ENCODE data around the gene RPL26. TPM values are rescaled to one million over a fixed set of nuclear protein-coding genes. Genes with fewer than 3 reads are reported as not detected.

The RPL26 gene
- total RNA-seq: 1,921 and 2,089 TPM in 2 replicates

GRCh38 chr17:8383143-8383822 lies at the start of gene RPL26:
Gene RPL26, minus strand, starts transcription at chr17:8383193. Its CDS starts 883 bp downstream, at chr17:8382310.
- Histone ChIP-seq H3K36me3 (ENCODE audit: insufficient read depth, low read length) (peaks cover 36% of the 10 kb centered on the region), H3K27me3 (ENCODE audit: insufficient read depth, low read length) (no peaks in the 10 kb centered on the region), H4K20me1 (ENCODE audit: insufficient read depth, low read length) (peaks cover 30% of the 10 kb centered on the region), H2AFZ (ENCODE audit: low read length) (peak within 1 kb of the TSS; percentile 72), H3K79me2 (ENCODE audit: insufficient read depth, low read length) (peaks cover 43% of the 10 kb centered on the region), H3K4me2 (ENCODE audit: insufficient read depth, low read length) (peak within 1 kb of the TSS; percentile 87), H3K4me1 (ENCODE audit: insufficient read depth, low read length) (peaks cover 34% of the 10 kb centered on the region), H3K27ac (ENCODE audit: low read depth, low read length) (peak within 1 kb of the TSS; percentile 72), H3K4me3 (ENCODE audit: insufficient read depth, low read length) (peak within 1 kb of the TSS; percentile 91), H3K9me3 (ENCODE audit: low read depth, low read length) (no peaks in the 10 kb centered on the region)
- peak; percentile 97 for DNase-seq (ENCODE audit: insufficient read length, low spot score, missing footprints)
- TF ChIP-seq, protein P1, sequence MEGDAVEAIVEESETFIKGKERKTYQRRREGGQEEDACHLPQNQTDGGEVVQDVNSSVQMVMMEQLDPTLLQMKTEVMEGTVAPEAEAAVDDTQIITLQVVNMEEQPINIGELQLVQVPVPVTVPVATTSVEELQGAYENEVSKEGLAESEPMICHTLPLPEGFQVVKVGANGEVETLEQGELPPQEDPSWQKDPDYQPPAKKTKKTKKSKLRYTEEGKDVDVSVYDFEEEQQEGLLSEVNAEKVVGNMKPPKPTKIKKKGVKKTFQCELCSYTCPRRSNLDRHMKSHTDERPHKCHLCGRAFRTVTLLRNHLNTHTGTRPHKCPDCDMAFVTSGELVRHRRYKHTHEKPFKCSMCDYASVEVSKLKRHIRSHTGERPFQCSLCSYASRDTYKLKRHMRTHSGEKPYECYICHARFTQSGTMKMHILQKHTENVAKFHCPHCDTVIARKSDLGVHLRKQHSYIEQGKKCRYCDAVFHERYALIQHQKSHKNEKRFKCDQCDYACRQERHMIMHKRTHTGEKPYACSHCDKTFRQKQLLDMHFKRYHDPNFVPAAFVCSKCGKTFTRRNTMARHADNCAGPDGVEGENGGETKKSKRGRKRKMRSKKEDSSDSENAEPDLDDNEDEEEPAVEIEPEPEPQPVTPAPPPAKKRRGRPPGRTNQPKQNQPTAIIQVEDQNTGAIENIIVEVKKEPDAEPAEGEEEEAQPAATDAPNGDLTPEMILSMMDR (IDR thresholded peaks at IDR 0.05; ENCODE audit: extremely low read depth, low read depth, low read length): peak; percentile 97

DNA sequence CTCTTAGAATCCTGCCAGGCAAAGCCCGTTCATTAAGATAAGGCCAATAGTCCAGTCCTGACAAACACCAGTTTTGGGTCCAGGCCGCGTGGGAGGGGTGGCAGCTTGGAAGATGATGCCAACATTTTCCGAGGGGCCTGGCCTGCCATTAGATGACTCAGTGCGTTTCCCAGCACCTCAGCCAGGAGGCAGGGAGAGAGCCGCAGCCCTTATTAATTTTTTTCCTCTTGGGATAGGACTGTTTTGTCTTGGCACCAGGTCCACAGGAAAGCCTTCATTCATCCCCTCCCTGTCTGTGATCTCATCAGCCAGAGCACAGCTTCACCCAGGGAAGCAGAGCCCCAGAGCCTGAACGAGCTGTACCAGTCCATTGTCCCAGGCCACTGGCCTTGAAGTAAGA lies 48.0 kb upstream of the RPL26 start:
- H3K27ac ChIP-seq (ENCODE audit: low read depth, low read length): peak overlapping the region; percentile 59
- peaks cover 13% of the 10 kb centered on the region for H3K4me1 ChIP-seq (ENCODE audit: insufficient read depth, low read length)
- no peaks in the 10 kb centered on the region for H4K20me1 ChIP-seq (ENCODE audit: insufficient read depth, low read length)
- H2AFZ ChIP-seq (ENCODE audit: low read length): peak overlapping the region; percentile 77
- peaks cover 4% of the 10 kb centered on the region for H3K27me3 ChIP-seq (ENCODE audit: insufficient read depth, low read length)
- DNase-seq (ENCODE audit: insufficient read length, low spot score, missing footprints): peak; percentile 91
- TF ChIP-seq, protein P1 (IDR thresholded peaks at IDR 0.05; ENCODE audit: extremely low read depth, low read depth, low read length): no peak
- peak overlapping the region; percentile 41 for H3K4me2 ChIP-seq (ENCODE audit: insufficient read depth, low read length)
- no peak overlapping the region for H3K4me3 ChIP-seq (ENCODE audit: insufficient read depth, low read length)
- H3K79me2 ChIP-seq (ENCODE audit: insufficient read depth, low read length): peaks cover 2% of the 10 kb centered on the region
- H3K9me3 ChIP-seq (ENCODE audit: low read depth, low read length): no peaks in the 10 kb centered on the region
- H3K36me3 ChIP-seq (ENCODE audit: insufficient read depth, low read length): no peaks in the 10 kb centered on the region

DNA sequence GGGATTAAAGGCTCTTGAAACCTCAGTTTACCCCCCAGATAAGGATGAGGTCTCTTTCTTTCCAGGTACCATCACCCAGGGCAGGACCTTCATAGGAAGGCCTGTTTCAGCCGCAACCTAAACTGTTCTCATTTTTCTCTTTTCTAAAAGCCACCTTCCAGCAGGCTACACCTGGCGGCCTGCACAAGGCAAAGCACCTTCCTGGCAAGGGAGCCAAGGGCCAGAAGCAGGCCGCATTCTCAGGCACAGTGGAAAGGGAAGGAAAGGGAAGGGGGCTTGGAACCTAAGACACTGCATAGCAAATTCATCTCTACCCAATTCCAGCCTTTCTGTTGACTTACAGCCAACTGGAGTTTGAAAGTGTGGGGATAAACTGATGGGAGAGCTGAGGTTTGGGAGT lies 43.8 kb upstream of the RPL26 start:
- Histone ChIP-seq H3K36me3 (ENCODE audit: insufficient read depth, low read length) (no peaks in the 10 kb centered on the region), H3K79me2 (ENCODE audit: insufficient read depth, low read length) (no peaks in the 10 kb centered on the region), H4K20me1 (ENCODE audit: insufficient read depth, low read length) (no peaks in the 10 kb centered on the region), H3K9me3 (ENCODE audit: low read depth, low read length) (no peaks in the 10 kb centered on the region), H3K4me1 (ENCODE audit: insufficient read depth, low read length) (peaks cover 13% of the 10 kb centered on the region), H3K27ac (ENCODE audit: low read depth, low read length) (no peak overlapping the region), H2AFZ (ENCODE audit: low read length) (no peak overlapping the region), H3K27me3 (ENCODE audit: insufficient read depth, low read length) (peaks cover 4% of the 10 kb centered on the region), H3K4me2 (ENCODE audit: insufficient read depth, low read length) (no peak overlapping the region), H3K4me3 (ENCODE audit: insufficient read depth, low read length) (no peak overlapping the region)
- TF ChIP-seq, protein P1 (IDR thresholded peaks at IDR 0.05; ENCODE audit: extremely low read depth, low read depth, low read length): no peak
- no peak for DNase-seq (ENCODE audit: insufficient read length, low spot score, missing footprints)

GRCh38 chr17:8426094-8426720 lies 43.2 kb upstream of the RPL26 start:
- DNase-seq (ENCODE audit: insufficient read length, low spot score, missing footprints): no peak
- Histone ChIP-seq H3K79me2 (ENCODE audit: insufficient read depth, low read length) (no peaks in the 10 kb centered on the region), H3K4me3 (ENCODE audit: insufficient read depth, low read length) (no peak overlapping the region), H3K4me2 (ENCODE audit: insufficient read depth, low read length) (no peak overlapping the region), H3K4me1 (ENCODE audit: insufficient read depth, low read length) (peaks cover 9% of the 10 kb centered on the region), H4K20me1 (ENCODE audit: insufficient read depth, low read length) (no peaks in the 10 kb centered on the region), H2AFZ (ENCODE audit: low read length) (no peak overlapping the region), H3K27ac (ENCODE audit: low read depth, low read length) (no peak overlapping the region), H3K27me3 (ENCODE audit: insufficient read depth, low read length) (peaks cover 4% of the 10 kb centered on the region), H3K9me3 (ENCODE audit: low read depth, low read length) (no peaks in the 10 kb centered on the region), H3K36me3 (ENCODE audit: insufficient read depth, low read length) (no peaks in the 10 kb centered on the region)
- TF ChIP-seq, protein P1 (IDR thresholded peaks at IDR 0.05; ENCODE audit: extremely low read depth, low read depth, low read length): no peak
